Panc1 (cell line): Measurements from ENCODE around the gene RPL3. TPM values are rescaled to one million over a fixed set of nuclear protein-coding genes. Genes with fewer than 3 reads are reported as not detected.

Experiments used
- ATAC-seq: fragments of 200-7000 bp; cut with Tn5 transposase; 2 replicates; pipeline ENCODE4 v1.9.1; 2020; ENCODE audit warnings: mild to moderate bottlenecking, moderate library complexity
- BruUV-seq: library from RNA; stranded (reverse); fragments of 400-500 nt; replicated peaks from 2 replicates; lab custom pipeline; 2021; lab: Mats Ljungman, UMichigan
- CTCF ChIA-PET: fragments of 300-600 bp; sonication (Branson Sonifier 250); formaldehyde crosslinking; loops from one replicate; lab custom pipeline; 2022; ENCODE audit warnings: antibody characterized with exemption; lab: Charles Lee
- POLR2A ChIA-PET: fragments of 300-600 bp; sonication (Branson Sonifier 250); formaldehyde crosslinking; loops from one replicate; lab custom pipeline; 2022; ENCODE audit warnings: antibody characterized with exemption; lab: Charles Lee
- DNase-seq: peaks from one replicate; pipeline ENCODE4 v3.0.0-alpha.2; 2010; ENCODE audit warnings: low read depth, low spot score
- H3K27ac ChIP-seq: 2 replicates; pipeline ENCODE4 v1.5.1; 2011; ENCODE audit warnings: mild to moderate bottlenecking, low read length, inconsistent platforms
- H3K27me3 ChIP-seq: fragments of 200-500 bp; sonication (Bioruptor generic); 2 replicates; pipeline ENCODE4 v1.6.0; 2014; ENCODE audit warnings: low read length, inconsistent platforms; ENCODE audit not compliant: control insufficient read depth, insufficient read depth
- H3K36me3 ChIP-seq: fragments of 200-500 bp; sonication (Bioruptor generic); 2 replicates; pipeline ENCODE4 v1.5.1; 2014; ENCODE audit warnings: inconsistent platforms, mild to moderate bottlenecking, low read length, moderate library complexity; ENCODE audit not compliant: control insufficient read depth, insufficient read depth
- H3K4me1 ChIP-seq: 2 replicates; pipeline ENCODE4 v1.5.1; 2011; ENCODE audit warnings: inconsistent platforms, mild to moderate bottlenecking, low read length, moderate library complexity; ENCODE audit not compliant: control insufficient read depth, insufficient read depth
- H3K4me3 ChIP-seq, 2 experiments: 2 replicates each; pipeline ENCODE4 v1.5.1; 2011 to 2012; ENCODE audit warnings: low read depth in 2 of 2, low read length in 2 of 2, mild to moderate bottlenecking in 2 of 2, inconsistent platforms in 1 of 2, moderate library complexity in 1 of 2
- H3K9me3 ChIP-seq: fragments of 200-500 bp; sonication (Bioruptor generic); 2 replicates; pipeline ENCODE4 v1.5.1; 2014; ENCODE audit warnings: low read depth, mild to moderate bottlenecking, inconsistent platforms, low read length, moderate library complexity; ENCODE audit not compliant: control insufficient read depth, insufficient read depth
- POLR2AphosphoS5 ChIP-seq: IDR thresholded peaks from 2 replicates; pipeline ENCODE4 v1.6.1; 2012; ENCODE audit warnings: mild to moderate bottlenecking, low read depth, low read length, moderate library complexity
- SIN3A ChIP-seq: IDR thresholded peaks from 2 replicates; pipeline ENCODE4 v1.6.1; 2012; ENCODE audit warnings: low read depth, mild to moderate bottlenecking, low read length, moderate library complexity, borderline replicate concordance; ENCODE audit not compliant: insufficient read depth
- TCF7L2 ChIP-seq: IDR thresholded peaks from 2 replicates; pipeline ENCODE4 v1.6.1; 2011; ENCODE audit warnings: mild to moderate bottlenecking, low read depth, low read length, inconsistent platforms
- in situ Hi-C: cut with HindIII; loops from 2 replicates; pipeline ENCODE4 v1.10.0; 2016; ENCODE audit warnings: low sequenced_read_pairs, low pct_unique_long_range_greater_than_20kb
- intact Hi-C: fragments of 100-400 bp; cut with micrococcal nuclease; formaldehyde crosslinking; loops from one replicate; pipeline ENCODE4 v1.10.0; 2022; ENCODE audit not compliant: unreplicated experiment
- total RNA-seq: library from RNA; stranded (reverse); gene quantifications from one replicate; pipeline ENCODE4 v1.2.1, GENCODE V29; 2021; ENCODE audit not compliant: unreplicated experiment
- TF ChIP-seq, protein P1 (sequence below): fragments of 450-650 bp; IDR thresholded peaks from 2 replicates; pipeline ENCODE4 v1.5.1; 2017; ENCODE audit warnings: mild to moderate bottlenecking
- TF ChIP-seq, protein P2 (sequence below), 2 experiments: IDR thresholded peaks; 2 replicates each; pipeline ENCODE4 v1.6.1; 2011 to 2012; ENCODE audit warnings: low read depth in 2 of 2, control low read depth in 1 of 2, low read length in 1 of 2, mild to moderate bottlenecking in 1 of 2, moderate library complexity in 1 of 2; ENCODE audit not compliant: insufficient read depth in 1 of 2

The RPL3 gene
- total RNA-seq, 1 experiment from 2014 or later, result 885 TPM

DNA sequence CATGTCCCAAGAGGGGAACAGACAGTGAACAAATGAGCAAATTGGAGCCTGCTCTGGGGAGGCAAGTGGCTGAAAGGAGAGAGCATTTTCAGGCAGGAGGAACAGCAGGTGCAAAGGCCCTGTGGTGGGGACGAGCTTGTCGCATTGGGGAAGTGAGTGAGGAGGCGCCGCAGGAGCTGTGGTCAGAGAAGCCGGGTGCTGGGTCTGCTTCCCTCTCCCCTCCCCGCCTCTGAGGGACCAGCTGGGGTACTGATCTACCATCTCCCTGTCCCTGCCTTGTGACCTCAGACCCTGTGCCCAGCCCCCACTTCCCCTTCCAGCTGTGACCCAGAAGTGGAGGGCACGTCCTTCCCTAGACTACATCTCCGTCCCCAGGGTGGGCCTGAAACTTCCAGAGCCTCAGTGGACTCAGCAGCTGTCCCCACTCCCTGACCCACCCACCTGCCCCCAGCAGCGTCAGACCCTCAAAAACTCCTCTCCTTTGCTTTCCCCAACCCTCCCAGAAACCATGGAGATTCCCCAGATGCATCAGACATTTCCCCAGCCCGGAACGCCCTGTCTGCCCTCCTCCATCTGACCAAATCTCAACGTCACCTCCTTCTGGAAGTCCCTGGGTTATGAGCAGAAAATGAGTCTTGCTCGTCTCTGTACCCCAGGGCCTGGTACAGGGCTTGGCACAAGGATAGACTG, 54.9 kb downstream of the RPL3 start:
- BruUV-seq, result no TSS peak
- H3K27me3 ChIP-seq, result no peaks in the 10 kb centered on the region
- no peaks in the 10 kb centered on the region for H3K36me3 ChIP-seq
- DNase-seq, result no peak
- ChIA-PET POLR2A (interaction anchor here (0.6 kb wide), 1 partner anchor 82 kb away, joined by 3 read pairs; no protein-coding TSS in a partner anchor), CTCF (no interaction called here)
- ATAC-seq, result no peak
- TF ChIP-seq, protein P1, sequence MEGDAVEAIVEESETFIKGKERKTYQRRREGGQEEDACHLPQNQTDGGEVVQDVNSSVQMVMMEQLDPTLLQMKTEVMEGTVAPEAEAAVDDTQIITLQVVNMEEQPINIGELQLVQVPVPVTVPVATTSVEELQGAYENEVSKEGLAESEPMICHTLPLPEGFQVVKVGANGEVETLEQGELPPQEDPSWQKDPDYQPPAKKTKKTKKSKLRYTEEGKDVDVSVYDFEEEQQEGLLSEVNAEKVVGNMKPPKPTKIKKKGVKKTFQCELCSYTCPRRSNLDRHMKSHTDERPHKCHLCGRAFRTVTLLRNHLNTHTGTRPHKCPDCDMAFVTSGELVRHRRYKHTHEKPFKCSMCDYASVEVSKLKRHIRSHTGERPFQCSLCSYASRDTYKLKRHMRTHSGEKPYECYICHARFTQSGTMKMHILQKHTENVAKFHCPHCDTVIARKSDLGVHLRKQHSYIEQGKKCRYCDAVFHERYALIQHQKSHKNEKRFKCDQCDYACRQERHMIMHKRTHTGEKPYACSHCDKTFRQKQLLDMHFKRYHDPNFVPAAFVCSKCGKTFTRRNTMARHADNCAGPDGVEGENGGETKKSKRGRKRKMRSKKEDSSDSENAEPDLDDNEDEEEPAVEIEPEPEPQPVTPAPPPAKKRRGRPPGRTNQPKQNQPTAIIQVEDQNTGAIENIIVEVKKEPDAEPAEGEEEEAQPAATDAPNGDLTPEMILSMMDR, result no peak
- TF ChIP-seq SIN3A (no peak), POLR2AphosphoS5 (no peak), TCF7L2 (no peak)
- TF ChIP-seq, protein P2, sequence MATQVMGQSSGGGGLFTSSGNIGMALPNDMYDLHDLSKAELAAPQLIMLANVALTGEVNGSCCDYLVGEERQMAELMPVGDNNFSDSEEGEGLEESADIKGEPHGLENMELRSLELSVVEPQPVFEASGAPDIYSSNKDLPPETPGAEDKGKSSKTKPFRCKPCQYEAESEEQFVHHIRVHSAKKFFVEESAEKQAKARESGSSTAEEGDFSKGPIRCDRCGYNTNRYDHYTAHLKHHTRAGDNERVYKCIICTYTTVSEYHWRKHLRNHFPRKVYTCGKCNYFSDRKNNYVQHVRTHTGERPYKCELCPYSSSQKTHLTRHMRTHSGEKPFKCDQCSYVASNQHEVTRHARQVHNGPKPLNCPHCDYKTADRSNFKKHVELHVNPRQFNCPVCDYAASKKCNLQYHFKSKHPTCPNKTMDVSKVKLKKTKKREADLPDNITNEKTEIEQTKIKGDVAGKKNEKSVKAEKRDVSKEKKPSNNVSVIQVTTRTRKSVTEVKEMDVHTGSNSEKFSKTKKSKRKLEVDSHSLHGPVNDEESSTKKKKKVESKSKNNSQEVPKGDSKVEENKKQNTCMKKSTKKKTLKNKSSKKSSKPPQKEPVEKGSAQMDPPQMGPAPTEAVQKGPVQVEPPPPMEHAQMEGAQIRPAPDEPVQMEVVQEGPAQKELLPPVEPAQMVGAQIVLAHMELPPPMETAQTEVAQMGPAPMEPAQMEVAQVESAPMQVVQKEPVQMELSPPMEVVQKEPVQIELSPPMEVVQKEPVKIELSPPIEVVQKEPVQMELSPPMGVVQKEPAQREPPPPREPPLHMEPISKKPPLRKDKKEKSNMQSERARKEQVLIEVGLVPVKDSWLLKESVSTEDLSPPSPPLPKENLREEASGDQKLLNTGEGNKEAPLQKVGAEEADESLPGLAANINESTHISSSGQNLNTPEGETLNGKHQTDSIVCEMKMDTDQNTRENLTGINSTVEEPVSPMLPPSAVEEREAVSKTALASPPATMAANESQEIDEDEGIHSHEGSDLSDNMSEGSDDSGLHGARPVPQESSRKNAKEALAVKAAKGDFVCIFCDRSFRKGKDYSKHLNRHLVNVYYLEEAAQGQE (IDR thresholded peaks at IDR 0.05; ENCODE audit: insufficient read depth in 1 of 2, low read depth in 2 of 2, low read length in 1 of 2), result no peak
- in situ Hi-C loops (no loop called here), intact Hi-C loops (no loop called here)
- peaks cover 1% of the 10 kb centered on the region; the same call in 1 of the 2 replicates for H3K4me1 ChIP-seq
- no peaks in the 10 kb centered on the region for H3K9me3 ChIP-seq
- H3K27ac ChIP-seq, result no peak overlapping the region
- H3K4me3 ChIP-seq, result no peak overlapping the region

DNA sequence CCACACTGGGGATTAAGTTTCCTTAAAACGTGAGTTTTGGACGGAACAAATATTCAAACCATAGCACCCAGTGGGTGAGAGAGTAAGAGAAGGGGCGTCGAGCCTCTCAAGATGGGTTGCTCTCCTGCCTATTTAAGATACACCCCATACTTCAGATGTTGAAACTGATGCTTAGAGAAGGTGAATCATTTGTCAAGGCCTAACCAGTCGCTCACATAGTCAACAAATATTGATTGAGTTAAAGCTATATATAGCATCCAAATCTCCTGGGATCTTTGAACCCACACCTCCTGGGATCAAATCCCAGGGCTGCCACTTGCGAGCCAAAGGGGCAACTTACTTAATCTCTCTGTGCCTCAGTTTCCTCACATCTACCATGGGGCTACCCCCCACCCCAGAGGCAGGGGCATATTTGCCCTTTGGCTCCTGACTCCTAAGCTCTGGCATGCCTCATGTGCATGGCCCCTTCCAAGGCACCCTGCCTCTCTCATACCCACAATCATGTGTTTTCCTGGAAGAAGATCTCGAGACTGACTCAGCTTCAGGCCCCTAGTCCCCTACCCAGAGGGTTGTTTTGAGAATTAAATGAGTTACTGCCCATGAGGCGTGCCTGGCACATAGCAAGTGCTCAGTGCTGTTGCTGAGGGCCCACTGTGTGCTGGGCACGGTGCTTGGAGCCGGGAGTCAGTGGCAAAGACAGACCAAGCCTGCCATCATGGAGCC, 55.6 kb downstream of the RPL3 start:
- DNase-seq (no peak), ATAC-seq (no peak)
- in situ Hi-C loops (no loop called here), intact Hi-C loops (no loop called here)
- no peak overlapping the region for H3K4me3 ChIP-seq
- TF ChIP-seq, protein P1, result no peak
- no peak for TF ChIP-seq SIN3A
- ChIA-PET POLR2A (interaction anchor here (0.6 kb wide), 1 partner anchor 81 kb away, joined by 3 read pairs; no protein-coding TSS in a partner anchor), CTCF (no interaction called here)
- H3K4me1 ChIP-seq, result no peaks in the 10 kb centered on the region; the same call in 1 of the 2 replicates
- H3K27ac ChIP-seq, result no peak overlapping the region
- no peaks in the 10 kb centered on the region for H3K27me3 ChIP-seq
- H3K36me3 ChIP-seq, result no peaks in the 10 kb centered on the region
- no peaks in the 10 kb centered on the region for H3K9me3 ChIP-seq
- no TSS peak for BruUV-seq

Other genes with a start within 250 kb of the RPL3 start
- gene APOBEC3G, start 242.3 kb downstream of the RPL3 start, total RNA-seq, result 4.8 TPM
- not detected for gene APOBEC3H, start 222.4 kb downstream of the RPL3 start, total RNA-seq
- 14.5 TPM for gene CBX7, start 166.9 kb downstream of the RPL3 start, total RNA-seq
- gene PDGFB, start 74.6 kb downstream of the RPL3 start, total RNA-seq, result 78.0 TPM
- 17.8 TPM for gene SYNGR1, start 30.4 kb upstream of the RPL3 start, total RNA-seq
- 18.9 TPM for gene TAB1, start 80.2 kb upstream of the RPL3 start, total RNA-seq
- gene MGAT3, start 137.4 kb upstream of the RPL3 start, total RNA-seq, result 0.57 TPM
- gene MIEF1, start 182.7 kb upstream of the RPL3 start, total RNA-seq, result 29.9 TPM
- 177 TPM for gene ATF4, start 200.9 kb upstream of the RPL3 start, total RNA-seq
- 123 TPM for gene RPS19BP1, start 213.1 kb upstream of the RPL3 start, total RNA-seq